NCI-H2171 (cell line): ENCODE data around the gene RPLP1.
"Not testable (repeated sequence)": the region's sequence is repeated elsewhere in the genome, so short reads cannot be mapped to it uniquely, and the experiment has no call there.

Experiments
- DNase-seq: peaks from one replicate; lab custom pipeline; 2025; lab: John Stamatoyannopoulos, UW

The RPLP1 gene

DNA sequence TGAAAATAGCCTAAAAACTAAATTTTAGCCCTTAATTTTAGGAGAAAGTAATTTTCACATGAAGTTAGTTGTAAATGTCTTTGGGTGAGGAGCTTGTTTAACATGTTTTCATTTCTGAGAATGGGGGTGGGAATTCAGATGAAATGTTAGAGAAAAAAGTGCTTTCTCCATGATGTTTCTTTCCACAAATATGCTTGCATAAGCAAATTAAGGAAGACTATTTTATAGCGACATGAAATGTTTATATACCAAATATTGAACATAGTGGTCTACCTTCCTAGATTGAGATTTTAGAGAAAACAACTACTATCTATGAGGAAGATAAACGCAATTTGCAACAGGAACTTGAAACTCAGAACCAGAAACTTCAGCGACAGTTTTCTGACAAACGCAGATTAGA is 13.0 kb upstream of the RPLP1 start:
- DNase-seq, result no peak

DNA sequence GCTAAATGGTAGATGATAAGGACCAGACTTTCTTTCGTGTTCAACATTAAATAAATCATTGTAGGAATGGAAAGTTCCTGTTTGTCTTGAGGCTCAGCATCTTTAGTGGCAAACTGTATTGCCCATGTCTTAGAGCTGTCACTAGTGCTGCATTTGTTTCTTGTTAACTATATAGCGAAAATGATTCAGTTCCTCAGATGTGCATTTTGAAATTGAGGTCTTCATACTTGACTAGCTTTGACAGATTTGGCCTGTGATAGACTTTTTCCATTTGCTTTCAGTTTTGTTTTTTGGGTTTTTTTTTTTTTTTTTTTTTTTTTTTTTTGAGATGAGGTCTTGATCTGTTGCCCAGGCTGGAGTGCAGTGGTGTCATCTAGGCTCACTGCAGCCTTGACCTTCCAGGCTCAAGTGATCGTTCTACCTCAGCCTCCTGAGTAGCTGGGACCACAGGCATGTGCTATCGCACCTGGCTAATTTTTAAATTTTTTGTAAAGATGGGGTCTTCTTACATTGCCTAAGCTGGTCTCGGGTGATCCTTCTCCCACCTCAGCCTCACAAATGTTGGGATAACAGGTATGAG is 9.5 kb upstream of the RPLP1 start:
- no peak for DNase-seq

DNA sequence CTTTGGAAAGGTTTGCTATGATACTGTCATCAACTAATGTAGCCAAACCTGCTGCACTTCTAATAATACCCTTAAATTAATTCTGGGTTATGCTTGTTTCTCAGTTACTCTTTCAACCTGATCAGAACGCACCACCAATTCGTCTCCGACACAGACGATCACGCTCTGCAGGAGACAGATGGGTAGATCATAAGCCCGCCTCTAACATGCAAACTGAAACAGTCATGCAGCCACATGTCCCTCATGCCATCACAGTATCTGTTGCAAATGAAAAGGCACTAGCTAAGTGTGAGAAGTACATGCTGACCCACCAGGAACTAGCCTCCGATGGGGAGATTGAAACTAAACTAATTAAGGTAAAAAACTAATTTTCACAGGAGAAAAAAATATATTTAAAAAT is 7.9 kb upstream of the RPLP1 start:
- no peak for DNase-seq

DNA sequence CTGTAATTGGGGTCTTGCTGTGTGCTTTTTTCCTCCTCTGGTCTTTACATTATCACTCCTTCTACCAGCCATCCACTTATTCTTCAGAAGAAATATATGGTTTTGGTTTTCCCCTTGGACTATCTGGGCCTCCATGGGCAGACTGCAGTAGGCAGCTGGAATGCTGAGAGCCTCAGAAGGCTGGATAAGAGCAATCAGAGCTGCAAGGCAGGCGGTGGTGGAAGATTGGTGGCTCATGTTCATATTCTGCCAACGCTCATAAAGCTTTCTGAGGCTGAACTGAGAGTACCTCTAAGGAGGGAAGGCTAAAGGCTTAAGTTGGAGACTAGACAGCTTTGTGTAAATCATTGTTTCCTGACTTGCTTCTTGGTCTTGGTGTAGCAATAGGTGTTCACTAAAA is 5.7 kb upstream of the RPLP1 start:
- no peak for DNase-seq

DNA sequence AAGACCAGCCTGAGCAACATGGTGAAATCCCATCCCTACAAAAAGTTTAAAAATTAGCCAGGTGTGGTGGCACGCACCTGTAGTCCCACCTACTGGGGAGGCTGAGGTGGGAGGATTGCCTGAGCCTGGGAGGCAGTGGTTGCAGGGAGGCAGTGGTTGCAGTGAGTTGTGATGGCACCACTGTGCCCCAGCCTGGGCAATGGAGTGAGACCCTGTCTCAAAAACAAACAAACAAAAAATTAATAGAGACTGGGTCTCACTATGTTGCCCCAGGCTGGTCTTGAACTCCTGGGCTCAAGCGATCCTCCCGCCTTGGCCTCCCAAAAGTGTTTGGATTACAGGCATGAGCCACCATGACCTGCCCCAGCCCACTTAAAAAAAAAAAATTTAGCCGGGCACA is 2.4 kb upstream of the RPLP1 start:
- DNase-seq, result not testable (repeated sequence)

DNA sequence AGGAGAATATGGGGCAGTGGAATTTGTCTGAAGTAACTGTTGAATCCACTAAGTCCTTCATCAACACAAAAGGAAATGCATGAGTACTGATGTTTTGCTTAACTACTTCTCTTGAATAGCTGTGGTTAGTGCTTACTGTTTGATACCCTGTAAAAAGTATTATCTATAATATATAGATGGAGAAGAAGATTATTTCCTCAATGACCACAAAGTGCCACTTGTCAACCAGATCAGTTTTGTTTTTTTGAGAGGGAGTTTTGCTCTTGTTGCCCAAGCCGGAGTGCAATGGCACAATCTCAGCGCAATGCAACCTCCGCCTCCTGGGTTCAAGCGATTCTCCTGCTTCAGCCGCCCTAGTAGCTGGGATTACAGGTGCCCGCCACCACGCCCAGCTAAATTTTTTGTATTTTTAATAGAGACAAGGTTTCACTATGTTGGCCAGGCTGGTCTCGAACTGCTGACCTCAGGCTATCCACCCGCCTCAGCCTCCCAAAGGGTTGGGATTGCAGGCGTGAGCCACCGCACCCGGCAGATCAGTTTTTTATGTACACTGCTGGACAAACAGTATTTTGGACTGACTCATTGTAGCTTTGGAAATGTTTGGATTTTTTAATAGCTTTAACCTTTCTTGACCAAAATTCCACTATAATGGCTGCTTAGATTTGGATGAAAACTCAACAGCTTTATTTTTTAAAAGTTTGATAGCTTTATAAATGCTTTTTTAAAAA is 1.5 kb upstream of the RPLP1 start:
- no peak for DNase-seq

DNA sequence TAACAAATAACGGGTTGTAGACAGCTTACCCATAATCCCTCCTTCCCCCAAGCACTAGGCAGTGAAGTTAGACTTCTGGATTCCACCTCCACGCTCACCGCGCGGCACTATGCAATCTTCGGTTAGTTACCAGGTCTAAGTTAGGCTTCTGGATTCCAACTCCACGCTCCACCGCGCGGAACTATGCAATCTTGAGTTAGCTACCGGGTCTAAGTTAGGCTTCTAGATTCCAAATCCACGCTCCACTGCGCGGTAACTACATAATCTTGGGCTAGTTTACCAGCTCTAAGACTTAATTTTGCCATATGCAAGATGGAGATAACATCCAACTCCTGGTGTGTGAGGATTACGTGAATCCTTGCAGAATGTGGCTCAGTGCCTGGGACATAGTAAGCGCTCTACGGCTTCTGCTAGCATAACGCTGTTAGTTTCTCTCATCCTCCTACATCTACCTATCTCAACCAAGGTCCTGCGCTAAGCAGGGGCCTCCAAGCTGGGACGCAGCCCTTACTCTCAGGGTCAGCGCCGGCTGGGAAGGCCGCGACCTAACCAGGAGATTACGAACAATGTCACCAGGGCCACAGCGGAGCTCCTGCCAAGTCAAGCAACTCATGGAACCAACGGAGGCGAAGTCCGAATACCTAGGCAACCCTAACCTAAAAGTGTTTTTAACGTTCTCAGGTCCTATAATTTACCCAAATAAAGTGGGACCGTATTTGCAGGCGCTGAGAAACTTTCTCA is 497 bp upstream of the RPLP1 start:
- DNase-seq, result no peak

DNA sequence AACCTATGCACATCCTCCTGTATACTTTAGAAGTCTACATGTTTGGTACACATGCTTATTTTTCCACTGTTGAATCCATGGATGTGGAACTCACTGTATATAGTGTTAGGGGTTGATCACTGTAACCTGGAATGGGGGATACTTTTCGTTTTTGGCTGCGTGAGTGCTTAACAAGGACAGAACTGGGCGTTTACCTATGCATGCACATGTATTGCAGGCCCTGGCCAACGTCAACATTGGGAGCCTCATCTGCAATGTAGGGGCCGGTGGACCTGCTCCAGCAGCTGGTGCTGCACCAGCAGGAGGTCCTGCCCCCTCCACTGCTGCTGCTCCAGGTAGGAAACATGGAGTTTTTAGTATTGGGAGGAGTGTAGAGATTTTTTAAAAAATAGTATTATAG is 2.3 kb downstream of the RPLP1 start:
- no peak for DNase-seq

DNA sequence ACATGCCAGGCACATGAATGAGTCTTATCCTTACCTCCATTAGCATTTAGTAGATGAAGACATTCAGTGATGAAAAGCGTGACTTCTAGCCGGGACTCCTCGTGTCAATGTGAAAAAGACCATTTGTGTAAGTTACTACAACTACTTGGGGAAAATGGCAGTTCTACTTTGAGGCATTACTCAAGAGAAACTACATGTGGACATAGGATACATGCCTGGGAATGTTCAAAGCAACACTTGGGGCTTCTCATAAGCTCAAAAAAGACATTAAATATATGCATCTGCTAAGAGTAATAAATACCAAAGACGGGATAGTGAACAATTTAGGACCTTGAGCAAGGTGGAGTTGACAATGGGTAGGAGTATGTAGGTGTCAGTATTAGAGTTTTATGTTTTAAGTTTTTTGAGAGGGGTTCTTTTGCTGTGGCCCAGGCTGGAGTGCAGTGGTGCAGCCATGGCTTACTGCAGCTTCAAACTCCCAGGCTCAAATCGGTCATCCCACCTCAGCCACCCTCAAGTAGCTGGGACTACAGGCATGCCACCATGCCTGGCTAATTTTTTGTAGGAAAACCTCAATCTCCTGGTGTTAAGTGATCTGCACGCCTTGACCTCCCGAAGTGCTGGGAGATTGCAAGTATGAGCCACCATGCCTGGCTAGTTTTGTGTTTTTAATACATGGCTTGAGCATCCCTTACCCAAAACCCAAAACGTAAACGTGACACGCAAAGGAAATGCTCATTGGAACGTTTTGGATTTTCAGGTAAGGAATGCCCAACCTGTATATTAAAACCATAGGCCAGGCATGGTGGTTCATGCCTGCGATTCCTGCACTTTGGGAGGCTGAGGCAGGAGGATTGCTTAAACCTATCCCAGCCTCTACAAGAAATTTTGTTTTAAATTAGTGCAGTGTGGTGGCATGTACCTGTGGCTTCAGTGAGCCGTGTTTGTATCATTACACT is 3.9 kb downstream of the RPLP1 start:
- no peak for DNase-seq

DNA sequence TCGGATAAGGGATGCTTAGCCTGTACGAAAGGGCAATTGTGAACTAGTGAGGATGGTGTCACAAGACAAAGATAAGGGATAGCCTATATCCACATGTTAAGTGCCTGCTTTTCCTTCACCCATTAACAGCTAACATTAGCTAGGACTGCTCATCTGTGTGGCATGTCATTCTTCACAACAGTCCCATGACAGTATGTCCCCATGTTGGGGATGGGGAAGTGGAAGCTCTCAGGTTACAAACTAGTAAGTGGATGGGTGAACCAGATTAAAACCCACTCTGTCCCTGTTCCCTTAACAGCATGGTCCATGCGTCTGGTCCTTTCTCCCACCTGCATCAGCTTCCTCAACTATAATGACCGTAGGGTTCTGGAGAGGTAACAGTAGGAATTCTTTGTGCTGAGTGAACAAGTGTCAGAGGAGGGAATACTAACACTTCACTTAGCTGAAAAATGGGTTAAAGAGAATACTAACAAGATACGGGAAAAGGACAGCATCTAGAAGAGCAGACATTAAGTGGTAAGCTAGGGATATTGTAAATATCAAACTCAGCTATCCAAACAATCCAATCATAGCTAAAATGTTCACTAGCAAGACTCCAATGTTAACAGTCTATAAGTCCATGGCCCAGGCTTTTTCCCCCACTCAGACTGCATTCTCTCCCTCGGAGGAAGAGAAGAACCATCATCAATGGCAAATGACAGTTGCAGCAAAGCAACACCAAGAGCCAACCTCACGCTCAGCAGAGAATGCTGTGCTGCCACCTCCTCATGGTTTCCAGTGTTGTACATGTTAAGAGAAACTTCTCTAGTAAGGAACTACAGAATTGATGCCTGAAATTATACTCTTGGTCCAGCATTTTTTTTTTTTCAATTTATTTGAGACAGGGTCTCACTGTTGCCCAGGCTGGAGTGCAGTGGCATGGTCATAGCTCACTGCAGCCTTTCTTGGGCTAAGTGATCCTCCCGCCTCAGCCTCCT is 5.0 kb downstream of the RPLP1 start:
- DNase-seq, result no peak

DNA sequence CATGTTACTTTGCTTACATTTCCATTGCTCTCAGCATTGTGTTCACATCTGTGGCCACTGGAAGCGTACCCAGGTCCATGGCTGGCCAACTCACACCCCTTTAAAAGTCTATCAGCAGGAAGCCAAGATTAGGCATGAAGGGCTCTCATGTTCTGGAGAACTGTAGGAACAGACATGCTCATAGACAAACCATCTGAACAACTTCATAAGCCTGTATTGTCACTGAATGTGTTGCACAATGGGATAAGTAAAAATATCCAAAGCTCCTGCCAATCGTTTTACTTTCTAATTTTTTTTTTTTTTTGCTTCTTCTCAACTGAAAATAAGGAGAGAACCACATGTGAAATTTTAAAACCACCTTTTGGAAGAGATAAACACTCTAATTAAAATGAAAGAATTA is 6.4 kb downstream of the RPLP1 start:
- no peak for DNase-seq

DNA sequence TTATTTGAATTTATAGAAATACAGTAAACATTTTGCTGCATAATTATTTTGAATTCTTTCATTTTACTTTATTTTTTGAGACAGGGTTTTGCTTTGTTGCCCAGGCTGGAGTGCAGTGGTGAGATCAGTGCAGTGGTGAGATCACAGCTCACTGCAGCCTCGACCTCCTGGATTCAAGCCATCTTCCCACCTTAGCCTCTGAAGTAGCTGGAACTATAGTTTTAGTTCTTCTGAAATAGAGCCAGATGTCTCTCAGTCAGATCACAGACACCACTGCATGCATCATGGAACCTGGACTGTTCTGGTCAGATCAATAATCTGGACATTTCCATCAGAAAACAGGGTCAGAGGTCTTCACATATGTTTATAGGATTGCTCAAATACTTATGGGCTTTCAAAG is 7.9 kb downstream of the RPLP1 start:
- DNase-seq, result no peak

DNA sequence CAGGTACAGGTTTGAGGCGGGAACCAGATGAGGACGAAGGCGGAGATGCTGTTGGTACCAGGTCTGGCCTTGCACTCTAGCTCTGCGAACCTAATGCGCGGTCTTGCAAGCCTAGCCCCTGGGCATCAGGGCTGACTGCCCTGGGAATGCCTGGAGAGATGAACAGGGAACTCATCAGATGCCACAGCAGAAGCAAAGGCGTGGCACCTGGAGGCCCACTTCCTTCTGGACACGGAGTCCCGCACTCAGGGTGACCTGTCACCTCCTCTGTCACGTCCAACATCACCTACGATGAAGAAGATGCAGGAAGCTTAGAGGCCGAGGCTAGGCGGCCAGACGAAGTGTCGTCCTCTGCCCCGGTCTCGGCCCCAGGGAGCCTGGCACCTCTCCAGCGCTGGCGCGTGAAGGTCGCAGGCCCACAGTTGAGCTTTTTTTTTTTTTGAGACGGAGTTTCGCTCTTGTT is 9.4 kb downstream of the RPLP1 start:
- no peak for DNase-seq

DNA sequence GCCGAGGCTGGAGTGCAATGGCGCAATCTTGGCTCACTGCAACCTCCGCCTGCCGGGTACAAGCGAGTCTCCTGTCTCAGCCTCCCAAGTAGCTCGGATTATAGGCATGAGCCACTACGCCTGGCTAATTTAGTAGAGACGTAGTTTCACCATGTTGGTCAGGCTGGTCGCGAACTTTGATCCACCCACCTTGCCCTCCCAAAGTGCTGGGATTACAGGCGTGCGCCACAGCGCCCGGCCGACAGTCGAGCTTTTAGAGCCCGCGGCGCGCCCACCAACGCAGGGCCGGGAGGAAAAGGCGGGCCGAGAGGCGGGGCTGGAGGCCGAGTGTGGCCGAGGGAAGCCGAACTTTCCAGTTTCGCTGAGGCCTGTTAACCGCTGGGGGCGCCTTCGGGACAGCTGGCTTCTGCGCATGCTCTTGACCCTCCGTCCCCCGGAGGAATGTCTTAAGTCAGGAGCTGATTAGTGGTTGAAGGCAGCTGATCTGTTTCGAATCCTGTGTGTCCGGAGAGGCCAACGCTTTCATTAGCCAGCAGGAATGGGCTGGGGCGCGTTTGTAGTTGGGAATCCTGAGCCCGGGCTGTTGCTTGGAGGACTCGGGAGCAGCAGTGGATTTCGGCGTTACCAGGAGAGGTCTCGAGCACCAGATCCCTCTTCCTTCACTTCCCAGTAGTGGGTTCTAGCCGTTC is 10.0 kb downstream of the RPLP1 start:
- peak; percentile 94 for DNase-seq

DNA sequence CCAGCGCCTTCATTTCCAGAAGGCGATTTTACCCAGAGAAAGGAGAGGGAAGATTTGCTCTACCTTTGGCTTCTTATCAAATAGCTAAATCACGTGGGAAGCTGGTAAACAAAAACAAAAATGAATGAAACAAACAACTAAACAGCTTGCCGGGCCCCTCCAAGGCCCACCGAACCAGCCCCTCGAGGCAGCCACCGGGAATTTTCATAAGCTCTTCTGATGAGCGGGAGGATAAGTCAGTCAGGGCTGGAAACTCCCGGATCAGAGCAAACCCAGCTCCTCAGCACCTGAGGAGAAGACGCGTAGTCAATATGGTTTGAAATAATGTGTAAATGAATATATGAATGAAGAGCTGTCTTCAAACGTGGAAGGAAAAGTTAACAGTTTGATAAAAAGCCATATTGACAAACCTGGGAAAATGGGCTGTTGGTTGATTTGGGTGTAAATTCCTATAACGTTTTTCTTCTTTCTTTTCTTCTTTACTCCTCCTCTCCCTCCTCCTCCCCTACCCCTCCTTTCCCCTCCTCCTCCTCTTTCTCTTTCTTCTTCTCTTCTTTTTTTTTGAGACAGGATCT is 10.7 kb downstream of the RPLP1 start:
- DNase-seq, result no peak

DNA sequence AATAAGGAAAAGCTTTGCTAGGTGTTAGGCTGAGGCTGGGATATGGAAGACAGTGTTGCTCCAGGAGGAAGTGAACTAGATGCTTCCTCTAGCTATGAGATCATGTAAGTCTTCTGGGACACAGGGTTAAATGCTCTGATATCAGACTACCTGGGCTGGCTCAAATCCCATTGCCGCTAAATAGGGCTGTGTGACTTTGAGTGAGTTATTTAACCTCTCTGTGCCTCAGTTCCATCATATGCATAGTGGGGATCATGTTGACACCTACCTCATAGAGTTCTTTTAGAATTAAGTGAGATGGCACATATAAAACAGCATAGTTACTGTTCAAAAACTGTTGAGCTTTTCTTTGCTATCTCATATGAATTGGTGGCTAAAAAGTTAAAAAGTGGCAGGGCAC is 12.6 kb downstream of the RPLP1 start:
- no peak for DNase-seq

DNA sequence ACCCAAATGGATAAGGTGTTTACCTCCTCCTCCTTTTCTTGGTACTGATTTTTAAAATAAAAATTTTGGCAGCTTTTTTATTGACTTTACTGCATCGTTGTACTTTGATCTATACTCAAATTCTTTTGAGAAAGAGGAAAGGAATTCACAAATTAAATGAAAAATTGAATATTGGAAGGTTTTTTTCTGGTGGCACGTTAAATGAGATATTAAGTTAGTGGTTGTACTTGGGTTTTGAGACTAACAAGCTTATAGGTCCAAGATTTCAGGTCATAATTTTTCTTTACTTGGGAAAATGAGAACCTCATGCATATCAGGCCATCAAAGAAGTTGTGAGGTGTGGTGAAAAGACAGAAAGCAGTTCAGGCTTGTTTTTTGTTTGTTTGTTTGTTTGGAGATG is 14.1 kb downstream of the RPLP1 start:
- DNase-seq, result no peak

DNA sequence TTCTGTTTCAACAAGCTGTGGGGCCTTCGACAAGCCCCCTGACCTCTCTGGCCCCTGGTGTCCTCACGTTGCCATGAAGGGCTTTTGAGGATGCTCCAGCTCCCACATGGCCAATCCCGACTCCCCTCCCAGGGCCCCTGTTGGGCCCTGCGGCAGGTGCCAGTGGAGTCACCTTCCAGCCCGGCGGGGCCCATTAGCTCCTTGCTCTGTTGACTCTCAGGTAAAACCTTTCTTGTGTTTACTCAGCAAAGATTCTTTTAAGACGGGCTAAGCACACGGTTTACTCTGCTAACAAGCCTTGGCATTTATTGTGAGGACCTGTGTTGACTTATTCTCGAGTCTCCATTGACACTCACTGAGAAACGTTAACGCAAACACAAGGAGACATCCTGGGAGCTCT is 15.0 kb downstream of the RPLP1 start:
- DNase-seq, result no peak

DNA sequence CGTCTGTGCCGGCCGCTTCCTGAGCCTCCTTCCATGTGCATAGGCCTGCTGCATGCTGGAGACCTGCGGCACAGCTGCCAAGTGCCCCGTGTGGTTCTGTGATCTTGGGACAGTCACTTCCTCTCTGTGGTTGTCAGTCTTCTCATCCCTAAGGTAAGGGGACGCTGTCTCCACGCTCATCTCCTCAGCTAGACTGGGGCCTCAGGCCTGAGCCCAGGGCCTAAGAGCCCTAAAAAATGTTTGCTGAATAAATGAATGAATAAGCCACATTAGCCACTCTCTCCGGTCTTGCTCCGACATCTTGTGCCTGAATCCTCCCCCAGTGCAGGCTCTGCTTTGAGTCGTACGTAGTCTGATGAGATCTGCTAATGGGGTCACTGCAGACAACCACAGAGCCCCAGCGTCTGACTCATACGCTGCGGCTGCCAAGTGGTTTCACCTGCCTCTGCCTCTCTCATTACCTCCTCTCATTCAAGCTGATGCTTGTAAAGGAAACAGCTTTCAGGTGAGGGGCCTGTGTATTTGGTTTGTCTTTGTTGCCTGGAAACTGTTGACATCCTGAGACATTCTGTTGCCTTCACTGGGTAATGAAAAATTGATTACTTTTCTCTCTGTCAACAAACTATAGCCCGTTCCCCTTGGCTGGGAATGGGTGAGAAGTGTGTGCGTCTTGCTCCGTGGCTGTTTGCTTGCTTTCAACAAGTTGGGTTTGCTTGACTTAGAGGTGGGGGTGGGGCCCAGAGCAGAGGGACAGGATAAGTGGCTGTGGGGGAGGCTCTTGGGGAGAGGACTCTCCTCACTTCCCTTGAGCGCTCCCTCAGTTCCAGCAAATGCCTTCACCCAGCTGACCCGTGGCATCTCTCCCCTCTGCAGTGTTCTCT is 15.9 kb downstream of the RPLP1 start:
- peak; percentile 71 for DNase-seq
